Globus pallidus (tissue), 1 donor: ENCODE measurements around the gene MED13L.

Experiments
- DNase-seq: peaks from one replicate; pipeline ENCODE4 v3.0.0-alpha.2; 2015; ENCODE audit warnings: low spot score

MED13L gene

GRCh38 chr12:115973066-115973465, 304.4 kb downstream of the MED13L start:
- DNase-seq: no peak

GRCh38 chr12:115972241-115972640, 305.3 kb downstream of the MED13L start:
- DNase-seq: no peak

- DNase-seq: no peak
These were observed 309.3 kb downstream of the MED13L start for GRCh38 chr12:115968211-115968610.

GRCh38 chr12:115966376-115966775, 311.1 kb downstream of the MED13L start:
- DNase-seq: no peak

- no peak for DNase-seq
These were observed 312.9 kb downstream of the MED13L start for GRCh38 chr12:115964626-115965025.

GRCh38 chr12:115964214-115964613, 313.3 kb downstream of the MED13L start:
- no peak for DNase-seq

- no peak for DNase-seq
These were observed 315.3 kb downstream of the MED13L start for GRCh38 chr12:115962216-115962615.

GRCh38 chr12:115960868-115961802, 316.4 kb downstream of the MED13L start:
- no peak for DNase-seq

- DNase-seq: no peak
These were observed 319.7 kb downstream of the MED13L start for GRCh38 chr12:115957686-115958290.

GRCh38 chr12:115956659-115957058, 320.8 kb downstream of the MED13L start:
- no peak for DNase-seq

GRCh38 chr12:115956236-115956635, 321.3 kb downstream of the MED13L start:
- DNase-seq: no peak

- no peak for DNase-seq
These were observed 324.0 kb downstream of the MED13L start for GRCh38 chr12:115953450-115953849.

GRCh38 chr12:115953031-115953430, 324.5 kb downstream of the MED13L start:
- DNase-seq: no peak

GRCh38 chr12:115950959-115951358, 326.5 kb downstream of the MED13L start:
- DNase-seq: no peak

GRCh38 chr12:115949675-115950074, 327.8 kb downstream of the MED13L start:
- no peak for DNase-seq

GRCh38 chr12:115947696-115948062, 329.8 kb downstream of the MED13L start:
- no peak for DNase-seq

GRCh38 chr12:115946867-115947695, 330.4 kb downstream of the MED13L start:
- no peak for DNase-seq

- no peak for DNase-seq
These were observed 331.4 kb downstream of the MED13L start for GRCh38 chr12:115946092-115946491.

GRCh38 chr12:115945491-115945885, 332.0 kb downstream of the MED13L start:
- no peak for DNase-seq

- no peak for DNase-seq
These were observed 332.5 kb downstream of the MED13L start for GRCh38 chr12:115944837-115945490.

GRCh38 chr12:115944392-115944742, 333.1 kb downstream of the MED13L start:
- DNase-seq: no peak
